WERI-Rb-1 (cell line): ENCODE measurements around the gene PARVB.

Experiments
- DNase-seq: peaks from one replicate; pipeline ENCODE4 v3.0.0-alpha.2; 2020
- H3K27ac ChIP-seq: fragments of 250-450 bp; sonication (Bioruptor Pico); 2 replicates; pipeline ENCODE4 v1.5.1; 2020; ENCODE audit warnings: mild to moderate bottlenecking, moderate library complexity
- H3K27me3 ChIP-seq: fragments of 250-450 bp; sonication (Bioruptor Pico); 2 replicates; pipeline ENCODE4 v1.5.1; 2021; ENCODE audit warnings: mild to moderate bottlenecking, low read depth, moderate library complexity; ENCODE audit not compliant: insufficient read depth, severe bottlenecking
- H3K36me3 ChIP-seq: fragments of 250-450 bp; sonication (Bioruptor Pico); 2 replicates; pipeline ENCODE4 v1.5.1; 2020; ENCODE audit warnings: mild to moderate bottlenecking, moderate library complexity
- H3K4me3 ChIP-seq: 2 replicates; pipeline ENCODE4 v1.5.1; 2011; ENCODE audit warnings: low read depth, mild to moderate bottlenecking, control low read depth, low read length
- H3K9me3 ChIP-seq: fragments of 250-450 bp; sonication (Bioruptor Pico); 2 replicates; pipeline ENCODE4 v1.5.1; 2021; ENCODE audit warnings: mild to moderate bottlenecking, moderate library complexity; ENCODE audit not compliant: severe bottlenecking
- CTCF ChIP-seq: IDR thresholded peaks from 2 replicates; pipeline ENCODE4 v1.5.1; 2011; ENCODE audit warnings: low read depth, mild to moderate bottlenecking, control low read depth, inconsistent platforms, low read length

PARVB gene

DNA sequence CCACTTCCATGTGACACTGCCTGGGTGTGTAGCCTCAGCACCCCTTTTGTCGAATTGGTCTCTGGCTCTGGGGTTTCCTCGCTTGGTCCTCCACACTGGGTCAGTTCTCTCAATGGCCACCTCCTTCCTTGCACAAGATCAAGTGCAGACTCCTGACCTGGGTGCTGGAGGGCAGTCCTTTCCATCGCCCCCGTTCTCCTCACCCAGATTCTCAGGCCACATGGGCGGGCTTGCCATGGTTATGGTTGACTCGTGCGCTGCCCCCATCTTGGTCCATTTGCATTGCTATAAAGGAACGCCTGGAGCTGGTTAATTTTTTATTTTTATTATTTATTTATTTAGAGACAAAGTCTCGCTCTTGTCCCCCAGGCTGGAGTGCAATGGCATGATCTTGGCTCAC is 5.5 kb upstream of the PARVB start:
- no peak for DNase-seq
- H3K9me3 ChIP-seq: no peaks in the 10 kb centered on the region
- TF ChIP-seq CTCF: no peak
- no peaks in the 10 kb centered on the region for H3K27me3 ChIP-seq
- H3K4me3 ChIP-seq: no peak overlapping the region
- H3K27ac ChIP-seq: no peak overlapping the region
- no peaks in the 10 kb centered on the region for H3K36me3 ChIP-seq

DNA sequence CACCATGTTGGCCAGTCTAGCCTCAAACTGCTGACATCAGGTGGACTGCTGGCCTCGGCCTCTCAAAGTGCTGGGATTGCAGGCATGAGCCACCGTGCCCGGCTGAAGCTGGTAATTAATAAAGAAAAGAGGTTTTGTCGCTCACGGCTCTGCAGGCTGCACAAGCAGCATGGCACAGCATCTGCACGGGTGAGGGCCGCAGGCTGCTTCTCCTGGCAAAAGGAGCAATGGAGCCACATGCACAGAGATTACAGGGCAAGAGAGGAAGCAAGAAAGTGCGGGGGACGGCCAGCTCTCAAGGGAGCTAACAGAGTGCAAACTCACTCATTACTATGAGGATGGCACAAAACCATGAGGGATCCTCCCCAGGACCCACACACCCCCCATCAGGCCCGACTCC is 4.7 kb upstream of the PARVB start:
- no peaks in the 10 kb centered on the region for H3K9me3 ChIP-seq
- DNase-seq: no peak
- no peak for TF ChIP-seq CTCF
- no peak overlapping the region for H3K27ac ChIP-seq
- H3K27me3 ChIP-seq: no peaks in the 10 kb centered on the region
- H3K36me3 ChIP-seq: no peaks in the 10 kb centered on the region
- H3K4me3 ChIP-seq: no peak overlapping the region

DNA sequence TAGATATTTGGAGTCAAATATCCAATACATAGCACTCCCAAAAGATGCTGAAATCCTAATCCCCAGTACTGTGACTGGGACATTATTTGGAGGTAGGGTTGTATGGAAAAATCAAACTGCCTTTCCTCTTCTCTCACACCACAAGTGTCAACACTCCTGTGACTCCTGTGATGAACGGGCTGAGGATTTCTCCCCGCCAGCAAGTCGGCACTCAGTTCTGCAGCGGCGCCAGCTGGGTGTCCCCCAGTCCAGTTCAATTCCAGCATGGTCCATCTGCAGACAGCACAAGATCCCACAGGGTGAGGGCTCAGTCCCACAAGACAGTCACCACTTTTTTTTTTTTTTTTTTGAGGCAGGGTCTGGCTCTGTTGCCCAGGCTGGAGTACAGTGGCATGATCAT is 4.3 kb upstream of the PARVB start:
- Histone ChIP-seq H3K27me3 (no peaks in the 10 kb centered on the region), H3K4me3 (no peak overlapping the region), H3K9me3 (no peaks in the 10 kb centered on the region), H3K27ac (no peak overlapping the region), H3K36me3 (no peaks in the 10 kb centered on the region)
- TF ChIP-seq CTCF: no peak
- no peak for DNase-seq

DNA sequence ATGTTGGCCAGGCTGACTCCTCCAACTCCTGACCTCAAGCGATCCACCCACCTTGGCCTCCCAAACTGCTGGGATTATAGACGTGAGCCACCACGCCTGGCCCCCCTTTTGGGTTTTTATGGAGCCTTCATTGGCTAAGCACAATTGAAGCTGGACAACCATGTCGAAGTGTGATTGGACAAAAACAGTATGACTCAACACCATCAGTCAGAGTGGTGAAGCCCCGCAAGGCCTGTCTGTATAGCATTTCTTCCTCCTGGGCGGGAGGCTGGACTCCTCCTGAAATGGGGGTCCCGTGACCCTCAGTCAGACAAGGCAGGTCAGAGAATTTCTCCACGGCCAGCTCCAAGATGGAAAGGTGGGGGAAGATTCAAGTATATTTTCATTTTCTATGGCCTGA is 3.1 kb upstream of the PARVB start:
- Histone ChIP-seq H3K4me3 (no peak overlapping the region), H3K9me3 (no peaks in the 10 kb centered on the region), H3K27me3 (no peaks in the 10 kb centered on the region), H3K27ac (peak overlapping the region; percentile 48), H3K36me3 (no peaks in the 10 kb centered on the region)
- DNase-seq: no peak
- no peak for TF ChIP-seq CTCF

DNA sequence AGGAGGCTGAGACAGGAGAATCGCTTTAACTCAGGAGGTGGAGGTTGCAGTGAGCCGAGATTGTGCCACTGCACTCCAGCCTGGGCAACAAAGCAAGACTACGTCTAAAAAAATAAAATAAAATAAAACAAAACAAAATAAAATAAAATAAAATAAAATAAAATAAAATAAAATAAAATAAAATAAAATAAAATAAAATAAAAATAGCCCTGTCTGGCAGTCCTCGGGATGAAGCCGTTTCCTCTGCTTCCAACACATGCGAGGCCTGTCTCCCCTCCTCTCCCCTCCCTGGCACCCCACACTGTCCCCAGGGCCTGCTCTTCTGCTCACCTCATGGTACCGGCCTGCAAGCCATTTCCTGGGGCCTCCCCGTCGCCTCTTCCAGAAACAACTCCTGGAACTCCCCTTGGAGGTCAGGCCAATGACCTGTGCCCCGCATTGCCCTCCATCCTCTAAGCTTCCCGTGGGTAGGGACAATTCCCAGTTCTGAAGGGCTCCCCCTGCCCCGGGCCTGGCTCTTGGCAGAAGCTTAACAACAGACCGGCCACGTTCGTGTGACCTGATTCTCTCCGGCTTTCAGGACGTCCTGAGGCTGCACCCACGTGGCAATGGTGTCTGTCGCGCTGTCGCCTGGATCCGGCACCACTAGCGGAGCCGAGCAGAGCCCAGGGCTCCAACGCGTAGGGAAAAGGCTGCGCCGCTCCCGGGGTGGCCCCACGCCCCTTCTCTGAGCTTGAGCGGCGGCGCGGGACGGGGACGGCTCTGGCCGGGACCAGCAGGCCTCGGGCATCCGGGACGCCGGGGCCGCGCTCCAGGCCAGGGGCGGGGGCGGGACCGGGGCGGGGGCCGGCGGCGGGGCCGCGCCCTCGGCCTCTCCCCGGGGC is 456 bp upstream of the PARVB start:
- no peak for TF ChIP-seq CTCF
- H3K27ac ChIP-seq: no peak overlapping the region
- no peaks in the 10 kb centered on the region for H3K36me3 ChIP-seq
- H3K27me3 ChIP-seq: no peaks in the 10 kb centered on the region
- H3K4me3 ChIP-seq: no peak overlapping the region
- no peaks in the 10 kb centered on the region for H3K9me3 ChIP-seq
- DNase-seq: no peak
